Measurements from ENCODE around the gene POLE. TPM values are rescaled to one million over a fixed set of nuclear protein-coding genes. Genes with fewer than 3 reads are reported as not detected.

Gene POLE
- total RNA-seq, 1 donor from 2014 or later = 174 TPM

DNA sequence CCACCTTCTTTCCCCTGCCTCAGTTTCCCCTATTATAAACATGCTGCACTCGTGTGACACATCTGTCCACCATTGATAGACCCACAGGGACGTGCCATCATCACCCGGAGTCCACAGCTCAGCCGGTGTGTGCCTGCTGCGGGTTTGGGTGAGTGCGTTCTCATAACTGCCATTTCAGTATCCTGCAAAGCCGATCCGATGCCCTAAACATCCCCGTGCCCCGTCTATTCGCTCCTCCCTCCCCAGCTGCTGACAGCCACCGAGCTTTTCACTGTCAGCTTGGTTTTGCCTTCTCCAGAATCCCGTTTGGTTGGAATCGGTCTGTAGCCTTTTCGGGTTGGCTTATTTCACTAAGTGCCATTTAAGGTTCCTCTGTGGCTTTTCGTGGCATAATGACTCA lies 80.7 kb downstream of the POLE start:
- Mint-ChIP-seq H3K27ac (ENCODE audit: unreplicated experiment) (no peak overlapping the region), H3K4me3 (no peak overlapping the region), H3K27me3 (ENCODE audit: low read depth) (peaks cover 30% of the 10 kb centered on the region), H3K4me1 (peaks cover 48% of the 10 kb centered on the region), H3K36me3 (ENCODE audit: low read depth) (no peaks in the 10 kb centered on the region), H3K9me3 (no peaks in the 10 kb centered on the region)
- TF ChIP-seq, protein P1, sequence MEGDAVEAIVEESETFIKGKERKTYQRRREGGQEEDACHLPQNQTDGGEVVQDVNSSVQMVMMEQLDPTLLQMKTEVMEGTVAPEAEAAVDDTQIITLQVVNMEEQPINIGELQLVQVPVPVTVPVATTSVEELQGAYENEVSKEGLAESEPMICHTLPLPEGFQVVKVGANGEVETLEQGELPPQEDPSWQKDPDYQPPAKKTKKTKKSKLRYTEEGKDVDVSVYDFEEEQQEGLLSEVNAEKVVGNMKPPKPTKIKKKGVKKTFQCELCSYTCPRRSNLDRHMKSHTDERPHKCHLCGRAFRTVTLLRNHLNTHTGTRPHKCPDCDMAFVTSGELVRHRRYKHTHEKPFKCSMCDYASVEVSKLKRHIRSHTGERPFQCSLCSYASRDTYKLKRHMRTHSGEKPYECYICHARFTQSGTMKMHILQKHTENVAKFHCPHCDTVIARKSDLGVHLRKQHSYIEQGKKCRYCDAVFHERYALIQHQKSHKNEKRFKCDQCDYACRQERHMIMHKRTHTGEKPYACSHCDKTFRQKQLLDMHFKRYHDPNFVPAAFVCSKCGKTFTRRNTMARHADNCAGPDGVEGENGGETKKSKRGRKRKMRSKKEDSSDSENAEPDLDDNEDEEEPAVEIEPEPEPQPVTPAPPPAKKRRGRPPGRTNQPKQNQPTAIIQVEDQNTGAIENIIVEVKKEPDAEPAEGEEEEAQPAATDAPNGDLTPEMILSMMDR (conservative IDR thresholded peaks at IDR 0.05) = no peak
- DNase-seq (ENCODE audit: low read depth, low spot score) = no peak

DNA sequence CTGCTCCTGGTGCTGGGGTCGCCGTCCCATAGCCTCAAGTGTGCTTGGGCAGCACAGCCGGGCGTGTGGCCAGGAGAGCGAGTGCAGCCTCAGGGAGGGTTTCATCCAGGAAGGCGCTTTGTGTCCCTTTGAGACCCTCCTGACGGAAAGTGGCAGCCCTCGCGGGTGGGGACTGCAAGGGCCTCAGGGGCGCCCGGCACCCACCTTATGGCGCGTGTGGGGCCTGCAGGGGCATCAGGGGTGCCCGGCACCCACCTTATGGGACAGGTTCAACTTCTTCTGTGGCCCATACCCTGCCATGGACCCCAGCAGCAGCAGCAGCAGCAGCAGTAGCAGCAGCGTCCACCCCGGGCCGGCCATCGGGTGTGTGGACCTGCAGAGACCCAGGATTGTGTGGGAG lies 81.2 kb downstream of the POLE start:
- DNase-seq (ENCODE audit: low read depth, low spot score) = no peak
- TF ChIP-seq, protein P1 (conservative IDR thresholded peaks at IDR 0.05) = no peak
- Mint-ChIP-seq H3K9me3 (no peaks in the 10 kb centered on the region), H3K27ac (ENCODE audit: unreplicated experiment) (no peak overlapping the region), H3K4me1 (peaks cover 51% of the 10 kb centered on the region), H3K4me3 (no peak overlapping the region), H3K36me3 (ENCODE audit: low read depth) (no peaks in the 10 kb centered on the region), H3K27me3 (ENCODE audit: low read depth) (peaks cover 27% of the 10 kb centered on the region)

DNA sequence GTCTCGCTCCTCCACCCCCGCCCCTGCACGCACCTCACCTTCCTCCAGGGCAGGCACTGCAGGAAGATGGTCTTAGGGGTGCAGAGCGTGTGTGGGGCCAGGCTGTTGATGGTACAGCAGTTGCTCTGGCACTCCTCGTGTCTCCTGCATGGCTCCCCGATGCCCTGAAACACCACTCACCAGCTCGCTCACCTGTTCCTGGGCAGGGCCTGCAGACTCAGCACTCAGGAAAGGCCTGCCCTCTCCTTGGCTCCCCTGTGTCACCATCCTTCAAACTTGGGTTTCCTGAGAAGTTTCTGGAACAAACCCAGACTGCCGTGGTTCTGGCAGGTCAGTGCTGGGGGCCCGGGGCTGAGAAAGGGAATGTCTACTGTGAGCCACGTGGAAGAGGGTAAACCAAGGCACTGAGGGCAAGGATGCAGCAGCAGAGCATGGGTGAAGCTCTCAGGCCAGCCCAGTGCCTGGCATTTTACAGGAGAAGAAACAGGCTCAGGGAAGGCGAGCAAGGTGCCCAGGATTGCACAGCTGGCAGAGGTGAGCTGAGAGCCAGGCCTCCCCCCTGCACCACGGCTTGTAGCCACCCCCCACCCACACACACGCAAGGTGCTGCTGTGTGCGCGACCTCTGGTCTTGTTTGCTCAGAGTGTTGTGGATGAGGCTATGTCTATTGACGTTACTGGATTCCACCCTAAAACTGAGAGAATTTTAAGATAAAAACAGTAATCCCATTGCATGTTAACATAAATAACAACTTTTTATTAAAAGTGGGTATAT lies 82.3 kb downstream of the POLE start:
- TF ChIP-seq, protein P1 (conservative IDR thresholded peaks at IDR 0.05) = no peak
- H3K27ac Mint-ChIP-seq (ENCODE audit: unreplicated experiment) = no peak overlapping the region
- DNase-seq (ENCODE audit: low read depth, low spot score) = no peak
- H3K36me3 Mint-ChIP-seq (ENCODE audit: low read depth) = no peaks in the 10 kb centered on the region
- peaks cover 26% of the 10 kb centered on the region for H3K27me3 Mint-ChIP-seq (ENCODE audit: low read depth)
- H3K4me3 Mint-ChIP-seq = no peak overlapping the region
- peaks cover 51% of the 10 kb centered on the region for H3K4me1 Mint-ChIP-seq
- no peaks in the 10 kb centered on the region for H3K9me3 Mint-ChIP-seq

DNA sequence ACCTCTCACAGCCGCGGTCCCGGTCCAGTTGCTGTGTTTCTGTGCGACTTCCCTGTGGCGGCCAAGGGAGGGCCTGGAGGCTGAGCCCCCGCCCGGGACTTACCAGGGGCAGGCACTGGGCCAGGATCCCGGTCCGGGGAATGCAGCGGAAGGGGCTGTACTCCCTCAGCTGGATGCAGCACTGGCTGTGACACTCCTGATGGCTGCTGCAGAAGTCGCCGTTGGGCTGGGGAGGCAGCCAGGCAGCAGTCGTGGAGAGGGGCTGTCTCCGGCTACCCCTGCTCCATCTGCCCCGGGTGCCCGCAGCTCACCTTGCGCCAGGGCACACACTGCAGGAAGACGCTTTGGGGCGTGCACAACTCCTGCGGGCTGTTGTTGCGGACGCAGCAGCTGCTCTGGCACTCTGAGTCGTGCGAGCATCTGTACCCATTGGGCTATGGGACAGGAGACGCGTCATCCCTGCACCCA lies 83.0 kb downstream of the POLE start:
- no peak overlapping the region for H3K4me3 Mint-ChIP-seq
- H3K27me3 Mint-ChIP-seq (ENCODE audit: low read depth) = peaks cover 26% of the 10 kb centered on the region
- no peaks in the 10 kb centered on the region for H3K36me3 Mint-ChIP-seq (ENCODE audit: low read depth)
- TF ChIP-seq, protein P1 (conservative IDR thresholded peaks at IDR 0.05) = no peak
- H3K4me1 Mint-ChIP-seq = peaks cover 49% of the 10 kb centered on the region
- no peak for DNase-seq (ENCODE audit: low read depth, low spot score)
- no peak overlapping the region for H3K27ac Mint-ChIP-seq (ENCODE audit: unreplicated experiment)
- H3K9me3 Mint-ChIP-seq = no peaks in the 10 kb centered on the region

DNA sequence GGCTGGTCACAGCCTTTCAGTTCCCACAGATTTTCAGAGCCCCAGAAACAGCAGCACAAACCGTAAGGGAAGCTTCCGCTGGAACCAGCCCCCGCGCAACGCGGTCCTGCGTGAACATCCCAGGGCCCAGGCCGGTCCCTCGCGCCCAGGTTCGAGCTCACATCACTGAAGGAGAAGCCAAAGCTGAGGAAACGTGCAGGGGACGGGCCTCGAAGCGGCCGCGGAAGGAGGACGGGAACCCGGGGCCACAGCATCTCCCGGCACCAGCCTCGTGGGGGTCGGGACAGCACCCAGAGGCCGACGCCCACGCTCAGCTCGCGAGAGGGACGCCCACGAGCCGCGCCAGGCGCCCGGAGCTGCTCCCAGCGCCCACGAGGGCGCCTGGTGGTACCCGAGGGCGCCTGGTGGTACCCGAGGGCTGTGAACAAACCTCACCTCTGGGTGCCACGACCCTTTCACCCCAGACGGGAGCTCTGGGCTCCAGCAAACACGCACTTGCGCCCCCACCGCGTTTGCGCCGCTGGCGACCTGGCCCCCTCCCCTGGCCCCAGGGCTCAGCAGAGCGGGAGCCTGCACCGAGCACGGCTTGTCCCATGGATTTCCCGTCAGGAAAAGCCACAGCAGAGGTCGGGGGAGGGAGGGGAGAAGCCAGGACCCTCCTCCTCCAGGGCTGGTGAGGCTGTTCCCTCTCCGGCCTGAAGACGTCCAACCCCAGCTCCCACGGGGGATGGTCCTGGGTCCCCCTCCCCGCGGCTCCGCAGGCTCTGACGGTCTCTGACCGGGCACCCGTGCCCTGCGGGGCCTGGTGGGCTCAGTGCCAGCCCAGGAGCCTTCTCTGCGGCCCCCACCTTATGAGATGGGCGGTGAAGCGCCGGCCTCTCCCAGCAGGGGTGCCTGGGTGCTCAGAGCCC lies 83.6 kb downstream of the POLE start:
- Mint-ChIP-seq H3K27ac (ENCODE audit: unreplicated experiment) (peak overlapping the region; percentile 53), H3K4me3 (peak overlapping the region; percentile 64), H3K36me3 (ENCODE audit: low read depth) (no peaks in the 10 kb centered on the region), H3K4me1 (peaks cover 48% of the 10 kb centered on the region), H3K9me3 (no peaks in the 10 kb centered on the region), H3K27me3 (ENCODE audit: low read depth) (peaks cover 25% of the 10 kb centered on the region)
- DNase-seq (ENCODE audit: low read depth, low spot score) = no peak
- TF ChIP-seq, protein P1 (conservative IDR thresholded peaks at IDR 0.05) = no peak

Data from neural crest cell (in vitro differentiated cells).